ENCODE results near the gene MIEN1. TPM values are rescaled to one million over a fixed set of nuclear protein-coding genes. Genes with fewer than 3 reads are reported as not detected.

The MIEN1 gene
- total and polyA plus RNA-seq, 2 of the 13 experiments (the other 11 are each of a cell fraction or from before 2014, with no cell fraction given), result 40.6 to 56.6 TPM

GRCh38 chr17:39754161-39754957, 24.0 kb upstream of the MIEN1 start (continued):
- TF ChIP-seq, protein P1, sequence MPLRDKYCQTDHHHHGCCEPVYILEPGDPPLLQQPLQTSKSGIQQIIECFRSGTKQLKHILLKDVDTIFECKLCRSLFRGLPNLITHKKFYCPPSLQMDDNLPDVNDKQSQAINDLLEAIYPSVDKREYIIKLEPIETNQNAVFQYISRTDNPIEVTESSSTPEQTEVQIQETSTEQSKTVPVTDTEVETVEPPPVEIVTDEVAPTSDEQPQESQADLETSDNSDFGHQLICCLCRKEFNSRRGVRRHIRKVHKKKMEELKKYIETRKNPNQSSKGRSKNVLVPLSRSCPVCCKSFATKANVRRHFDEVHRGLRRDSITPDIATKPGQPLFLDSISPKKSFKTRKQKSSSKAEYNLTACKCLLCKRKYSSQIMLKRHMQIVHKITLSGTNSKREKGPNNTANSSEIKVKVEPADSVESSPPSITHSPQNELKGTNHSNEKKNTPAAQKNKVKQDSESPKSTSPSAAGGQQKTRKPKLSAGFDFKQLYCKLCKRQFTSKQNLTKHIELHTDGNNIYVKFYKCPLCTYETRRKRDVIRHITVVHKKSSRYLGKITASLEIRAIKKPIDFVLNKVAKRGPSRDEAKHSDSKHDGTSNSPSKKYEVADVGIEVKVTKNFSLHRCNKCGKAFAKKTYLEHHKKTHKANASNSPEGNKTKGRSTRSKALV (CRISPR knock-in tag; IDR thresholded peaks at IDR 0.05), result peak; percentile 96
- peak; percentile 78; the same call in 1 of the 2 replicates for TF ChIP-seq ZSCAN22 (CRISPR knock-in tag; IDR thresholded peaks at IDR 0.05)

- FAIRE-seq (no peak), ATAC-seq (no peak; the same call in 2 of the 3 replicates), DNase-seq (ENCODE audit: low spot score) (no peak)
- H3K4me3 ChIP-seq (replicated peaks in 1 of 3; ENCODE audit: insufficient read depth in 1 of 3, low read depth in 2 of 3, low read length in 3 of 3), result peak overlapping the region; percentile 63 to 80 (median 73); a peak in 4 of 6 replicates
- ChIA-PET CTCF (ENCODE audit: low intra/inter-chr PET ratio, low total read pairs) (interaction anchor here (0.9 to 4.0 kb wide), 10 partner anchors 14 to 206 kb away, joined by 3 to 57 read pairs (median 7); partner anchors contain the start of genes MIEN1 and STARD3), POLR2A (interaction anchor here (0.8 to 5.3 kb wide), 6 partner anchors 14 to 90 kb away, joined by 3 to 52 read pairs (median 6); no protein-coding TSS in a partner anchor)
- H3K9me3 ChIP-seq (ENCODE audit: low read length), result no peaks in the 10 kb centered on the region
- H3K27me3 ChIP-seq (ENCODE audit: control insufficient read depth in 1 of 2, insufficient read depth in 2 of 2, low read length in 2 of 2), result peaks cover 6 to 36% of the 10 kb centered on the region in 2 experiments
- 35% methylated on average over 54 of the region's 55 CpGs for WGBS (ENCODE audit: low lambda C conversion rate)
- H3K79me2 ChIP-seq (ENCODE audit: insufficient read depth, low read length), result no peaks in the 10 kb centered on the region
- BruUV-seq (replicated peaks), result TSS peak; percentile 45
- H3K36me3 ChIP-seq (replicated peaks in 1 of 2; ENCODE audit: control insufficient read depth in 1 of 2, insufficient read depth in 2 of 2, low read length in 2 of 2), result no peaks in the 10 kb centered on the region
- H3K4me1 ChIP-seq (ENCODE audit: insufficient read depth, low read length), result peaks cover 80% of the 10 kb centered on the region
- intact Hi-C loops (cut with micrococcal nuclease; ENCODE audit: unreplicated experiment) (loop anchor here (1.0 to 5.0 kb wide), 3 partner anchors 23 to 131 kb away; partner anchors contain the start of gene MIEN1), in situ Hi-C loops (cut with HindIII; ENCODE audit: extremely low pct_ligation_motif_present, low pct_unique_long_range_greater_than_20kb) (loop anchor here (5.0 kb wide), 2 partner anchors 81 to 131 kb away; no protein-coding TSS in a partner anchor)
- H4K20me1 ChIP-seq (ENCODE audit: insufficient read depth, low read length), result no peaks in the 10 kb centered on the region
- H3K4me2 ChIP-seq (ENCODE audit: low read depth, low read length), result peak overlapping the region; percentile 91
- no peak overlapping the region for H2AFZ ChIP-seq (ENCODE audit: low read length)
- peak overlapping the region; percentile 29 for H3K27ac ChIP-seq (ENCODE audit: extremely low read length, insufficient read depth, low read length)
- peak overlapping the region; percentile 69 for H3K9ac ChIP-seq (ENCODE audit: insufficient read depth, low read depth, low read length)
- TF ChIP-seq ZNF713 (CRISPR knock-in tag; IDR thresholded peaks at IDR 0.05) (0 out of 2 replicates have a peak, but pooled peaks have one; percentile 28), ZNF569 (CRISPR knock-in tag; IDR thresholded peaks at IDR 0.05; ENCODE audit: borderline replicate concordance) (no peak), KLF16 (CRISPR knock-in tag; IDR thresholded peaks at IDR 0.05) (0 out of 4 replicates have a peak, but pooled peaks of 1 of the 2 experiments have one; percentile 56), ZNF761 (CRISPR knock-in tag; conservative IDR thresholded peaks at IDR 0.05) (no peak), ZNF720 (CRISPR knock-in tag; IDR thresholded peaks at IDR 0.05) (0 out of 2 replicates have a peak, but pooled peaks have one; percentile 48), ZZZ3 (CRISPR knock-in tag; IDR thresholded peaks at IDR 0.05; ENCODE audit: borderline replicate concordance) (0 out of 2 replicates have a peak, but pooled peaks have one; percentile 9), RNF2 (conservative IDR thresholded peaks at IDR 0.05; ENCODE audit: low read depth) (peak; percentile 65; the same call in 1 of the 2 replicates), HMGA1 (CRISPR knock-in tag; conservative IDR thresholded peaks at IDR 0.05) (no peak)
- TF ChIP-seq, protein P2, sequence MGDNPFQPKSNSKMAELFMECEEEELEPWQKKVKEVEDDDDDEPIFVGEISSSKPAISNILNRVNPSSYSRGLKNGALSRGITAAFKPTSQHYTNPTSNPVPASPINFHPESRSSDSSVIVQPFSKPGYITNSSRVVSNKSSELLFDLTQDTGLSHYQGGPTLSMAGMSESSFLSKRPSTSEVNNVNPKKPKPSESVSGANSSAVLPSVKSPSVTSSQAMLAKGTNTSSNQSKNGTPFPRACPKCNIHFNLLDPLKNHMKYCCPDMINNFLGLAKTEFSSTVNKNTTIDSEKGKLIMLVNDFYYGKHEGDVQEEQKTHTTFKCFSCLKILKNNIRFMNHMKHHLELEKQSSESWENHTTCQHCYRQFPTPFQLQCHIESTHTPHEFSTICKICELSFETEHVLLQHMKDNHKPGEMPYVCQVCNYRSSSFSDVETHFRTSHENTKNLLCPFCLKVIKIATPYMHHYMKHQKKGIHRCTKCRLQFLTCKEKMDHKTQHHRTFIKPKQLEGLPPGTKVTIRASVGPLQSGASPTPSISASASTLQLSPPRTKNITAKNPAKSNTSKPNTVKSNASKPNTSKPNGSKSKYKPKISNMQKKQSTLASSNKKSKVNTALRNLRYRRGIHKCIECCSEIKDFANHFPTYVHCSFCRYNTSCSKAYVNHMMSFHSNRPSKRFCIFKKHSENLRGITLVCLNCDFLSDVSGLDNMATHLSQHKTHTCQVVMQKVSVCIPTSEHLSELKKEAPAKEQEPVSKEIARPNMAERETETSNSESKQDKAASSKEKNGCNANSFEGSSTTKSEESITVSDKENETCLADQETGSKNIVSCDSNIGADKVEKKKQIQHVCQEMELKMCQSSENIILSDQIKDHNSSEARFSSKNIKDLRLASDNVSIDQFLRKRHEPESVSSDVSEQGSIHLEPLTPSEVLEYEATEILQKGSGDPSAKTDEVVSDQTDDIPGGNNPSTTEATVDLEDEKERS (CRISPR knock-in tag; IDR thresholded peaks at IDR 0.05), result no peak
- TF ChIP-seq, protein P3, sequence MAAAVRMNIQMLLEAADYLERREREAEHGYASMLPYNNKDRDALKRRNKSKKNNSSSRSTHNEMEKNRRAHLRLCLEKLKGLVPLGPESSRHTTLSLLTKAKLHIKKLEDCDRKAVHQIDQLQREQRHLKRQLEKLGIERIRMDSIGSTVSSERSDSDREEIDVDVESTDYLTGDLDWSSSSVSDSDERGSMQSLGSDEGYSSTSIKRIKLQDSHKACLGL (CRISPR knock-in tag; IDR thresholded peaks at IDR 0.05), result no peak
These were observed 23.3 kb upstream of the MIEN1 start for GRCh38 chr17:39753514-39754160.

Data from HepG2 (cell line).